SK-N-MC (cell line): Measurements from ENCODE around the gene NAGK.

Experiments used
- DNase-seq: peaks from one replicate; pipeline ENCODE4 v3.0.0-alpha.2; 2011; ENCODE audit warnings: low read depth, low spot score
- H3K27ac ChIP-seq: fragments of 200-600 bp; sonication (generic); 2 replicates; pipeline ENCODE4 v1.5.1; 2016; ENCODE audit warnings: mixed run types
- H3K36me3 ChIP-seq: fragments of 200-600 bp; sonication (generic); 2 replicates; pipeline ENCODE4 v1.6.1; 2017; ENCODE audit warnings: antibody characterized with exemption, low read length, mixed read lengths; ENCODE audit not compliant: insufficient read depth
- H3K4me3 ChIP-seq: fragments of 200-600 bp; sonication (generic); 2 replicates; pipeline ENCODE4 v1.5.1; 2016
- H3K9ac ChIP-seq: fragments of 200-600 bp; sonication (generic); 2 replicates; pipeline ENCODE4 v1.8.0; 2017; ENCODE audit warnings: mixed run types, mixed read lengths; ENCODE audit not compliant: insufficient read length
- H3K9me3 ChIP-seq: fragments of 200-600 bp; sonication (generic); 2 replicates; pipeline ENCODE4 v1.6.1; 2017; ENCODE audit warnings: low read depth, mild to moderate bottlenecking, antibody characterized with exemption, low read length, moderate library complexity, mixed read lengths
- EZH2 ChIP-seq: fragments of 200-600 bp; sonication (generic); IDR thresholded peaks from one replicate; pipeline ENCODE4 v1.6.1; 2017; ENCODE audit warnings: antibody characterized with exemption
- FOXP2 ChIP-seq: optimal IDR thresholded peaks from 2 replicates; pipeline ENCODE3; 2011; ENCODE audit warnings: mild to moderate bottlenecking, moderate library complexity; ENCODE audit not compliant: insufficient read depth; ENCODE audit errors: extremely low read length, control extremely low read depth
- POLR2AphosphoS5 ChIP-seq: IDR thresholded peaks from 2 replicates; pipeline ENCODE4 v1.6.1; 2012; ENCODE audit warnings: mild to moderate bottlenecking, low read depth, low read length, borderline replicate concordance

Gene NAGK

GRCh38 chr2:71064754-71065621 is 3.5 kb upstream of the NAGK start:
- Histone ChIP-seq H3K36me3 (no peaks in the 10 kb centered on the region), H3K27ac (0 out of 2 replicates have a peak overlapping the region, but pooled peaks have one; percentile 49), H3K9ac (no peak overlapping the region), H3K9me3 (no peaks in the 10 kb centered on the region), H3K4me3 (no peak overlapping the region)
- TF ChIP-seq POLR2AphosphoS5 = no peak
- no peak for DNase-seq

DNA sequence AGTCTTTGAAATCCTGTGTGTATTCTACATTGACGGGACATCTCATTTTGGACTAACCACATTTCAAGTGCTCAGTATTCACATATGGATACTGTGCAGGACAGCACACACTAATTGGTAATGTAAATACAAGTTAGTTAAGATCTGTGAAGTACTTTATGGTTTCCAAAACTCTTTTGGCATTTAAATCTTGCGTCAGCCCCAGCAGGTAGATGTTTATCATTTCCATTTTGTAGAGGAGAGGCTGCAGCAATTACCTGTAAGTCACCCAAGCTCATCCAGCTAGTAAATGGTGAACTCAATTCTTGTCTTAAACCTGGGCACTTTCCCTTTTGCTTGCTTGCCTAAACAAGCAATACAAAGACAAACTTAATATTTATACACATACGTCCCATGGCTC is 1.6 kb upstream of the NAGK start:
- Histone ChIP-seq H3K9me3 (no peaks in the 10 kb centered on the region), H3K9ac (no peak overlapping the region), H3K27ac (no peak overlapping the region), H3K4me3 (no peak overlapping the region), H3K36me3 (no peaks in the 10 kb centered on the region)
- no peak for TF ChIP-seq FOXP2
- no peak for TF ChIP-seq POLR2AphosphoS5
- TF ChIP-seq EZH2 = no peak
- DNase-seq = no peak

DNA sequence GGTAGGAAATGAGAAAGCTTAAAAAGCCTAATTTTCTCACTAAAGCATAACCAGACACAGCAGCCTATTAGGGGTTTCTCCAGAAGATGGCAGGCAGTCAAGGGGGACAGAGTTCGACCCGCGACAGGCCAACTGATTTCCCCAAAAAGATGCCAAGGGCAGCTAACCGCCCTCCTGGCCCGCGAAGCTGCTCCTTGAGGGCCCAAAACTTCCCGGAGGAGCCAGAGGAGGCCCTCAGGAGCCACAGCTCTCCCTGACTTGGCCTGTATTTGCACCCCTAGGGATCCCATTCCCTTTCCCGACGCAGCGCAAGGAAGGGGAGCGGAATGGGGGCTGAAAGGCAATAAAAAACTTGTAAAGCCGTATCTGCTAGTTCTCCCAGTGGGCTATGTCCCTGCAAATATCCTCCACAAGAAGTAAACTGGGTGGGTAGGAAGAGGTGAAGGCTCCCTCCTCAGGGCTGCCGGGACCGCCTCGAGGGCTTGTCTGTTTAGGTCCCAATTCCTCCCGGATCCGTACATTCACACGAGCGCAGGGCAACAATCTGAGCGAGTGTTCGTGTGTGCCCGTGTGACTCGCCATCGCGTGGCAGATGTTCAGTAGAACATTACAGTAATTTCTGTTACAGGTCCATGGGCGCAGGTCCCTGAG is 756 bp upstream of the NAGK start:
- no peak for TF ChIP-seq POLR2AphosphoS5
- TF ChIP-seq FOXP2 = no peak
- no peak for TF ChIP-seq EZH2
- Histone ChIP-seq H3K27ac (peak overlapping the region; percentile 68; the same call in 1 of the 2 replicates), H3K9me3 (no peaks in the 10 kb centered on the region), H3K36me3 (no peaks in the 10 kb centered on the region), H3K9ac (peak overlapping the region; percentile 92), H3K4me3 (peak overlapping the region; percentile 95)
- DNase-seq = no peak

DNA sequence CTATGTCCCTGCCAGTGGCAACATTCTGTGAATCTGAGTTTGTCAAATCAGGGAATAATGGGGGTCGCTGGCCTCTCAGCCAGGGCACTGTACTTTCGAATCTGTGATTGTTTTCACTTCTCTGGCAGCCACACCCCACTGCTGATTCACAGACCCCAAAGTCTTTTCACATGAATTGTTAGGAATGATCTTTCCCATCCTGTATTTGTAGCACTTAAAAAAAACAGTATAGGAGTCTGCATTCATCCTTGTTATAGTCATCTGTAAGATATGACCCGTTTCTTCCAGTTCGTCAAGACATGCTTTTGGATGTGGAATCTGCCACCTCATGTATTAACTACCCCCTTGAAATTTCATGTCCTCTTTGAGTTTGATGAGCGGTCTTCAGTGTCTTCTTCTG is 928 bp downstream of the NAGK start:
- Histone ChIP-seq H3K9me3 (no peaks in the 10 kb centered on the region), H3K9ac (peak overlapping the region; percentile 92), H3K36me3 (peaks cover 12% of the 10 kb centered on the region; the same call in 1 of the 2 replicates), H3K4me3 (peak overlapping the region; percentile 95), H3K27ac (no peak overlapping the region)
- DNase-seq = no peak
- TF ChIP-seq POLR2AphosphoS5 = no peak
- TF ChIP-seq EZH2 = no peak
- TF ChIP-seq FOXP2 = no peak

GRCh38 chr2:71070294-71071093 is 2.0 kb downstream of the NAGK start:
- TF ChIP-seq POLR2AphosphoS5 = no peak
- TF ChIP-seq EZH2 = no peak
- TF ChIP-seq FOXP2 = no peak
- DNase-seq = no peak
- H3K9ac ChIP-seq = peak overlapping the region; percentile 92
- no peak overlapping the region for H3K4me3 ChIP-seq
- H3K36me3 ChIP-seq = peaks cover 16% of the 10 kb centered on the region
- H3K27ac ChIP-seq = no peak overlapping the region
- H3K9me3 ChIP-seq = no peaks in the 10 kb centered on the region

GRCh38 chr2:71071681-71072398 is 3.4 kb downstream of the NAGK start:
- no peak for DNase-seq
- Histone ChIP-seq H3K27ac (peak overlapping the region; percentile 3), H3K9me3 (no peaks in the 10 kb centered on the region), H3K36me3 (peaks cover 17% of the 10 kb centered on the region), H3K4me3 (no peak overlapping the region), H3K9ac (no peak overlapping the region)
- TF ChIP-seq EZH2 = no peak
- no peak for TF ChIP-seq POLR2AphosphoS5
- TF ChIP-seq FOXP2 = no peak

DNA sequence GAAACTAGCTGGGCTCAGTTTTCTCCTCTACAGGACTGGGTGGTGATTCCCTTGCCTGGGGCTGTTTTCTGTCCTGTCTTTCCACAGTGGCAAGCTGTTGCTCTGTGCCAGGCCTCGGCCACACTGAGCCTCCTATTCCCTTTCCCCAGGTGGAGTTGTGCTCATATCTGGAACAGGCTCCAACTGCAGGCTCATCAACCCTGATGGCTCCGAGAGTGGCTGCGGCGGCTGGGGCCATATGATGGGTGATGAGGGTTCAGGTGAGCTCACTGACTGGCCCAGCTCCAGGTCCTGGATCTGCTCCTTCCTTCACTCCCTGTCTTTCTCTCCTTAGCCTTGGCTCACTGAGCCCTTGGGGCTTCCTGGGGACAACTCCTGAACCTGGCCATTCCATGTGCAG is 4.0 kb downstream of the NAGK start:
- Histone ChIP-seq H3K36me3 (peaks cover 17% of the 10 kb centered on the region), H3K4me3 (no peak overlapping the region), H3K9ac (no peak overlapping the region), H3K27ac (0 out of 2 replicates have a peak overlapping the region, but pooled peaks have one; percentile 3), H3K9me3 (no peaks in the 10 kb centered on the region)
- DNase-seq = no peak
- no peak for TF ChIP-seq POLR2AphosphoS5
- no peak for TF ChIP-seq EZH2
- TF ChIP-seq FOXP2 = no peak

- Histone ChIP-seq H3K9me3 (no peaks in the 10 kb centered on the region), H3K9ac (no peak overlapping the region), H3K27ac (no peak overlapping the region), H3K4me3 (no peak overlapping the region), H3K36me3 (peaks cover 22% of the 10 kb centered on the region)
- TF ChIP-seq POLR2AphosphoS5 = no peak
- TF ChIP-seq FOXP2 = no peak
- no peak for TF ChIP-seq EZH2
- no peak for DNase-seq
These were observed 5.0 kb downstream of the NAGK start for GRCh38 chr2:71073475-71073874.
